Common myeloid progenitor, CD34-positive (primary cell): ENCODE data around the gene IL17RB.

Experiments used
- CTCF ChIA-PET: fragments of 350-600 bp; sonication (Branson Sonifier 250); formaldehyde crosslinking; loops from one replicate; lab custom pipeline; 2021; ENCODE audit warnings: antibody characterized with exemption; lab: Charles Lee
- POLR2A ChIA-PET: fragments of 350-600 bp; sonication (Branson Sonifier 250); formaldehyde crosslinking; loops from one replicate; lab custom pipeline; 2021; ENCODE audit warnings: antibody characterized with exemption; lab: Charles Lee
- DNase-seq, 3 donors: peaks; one replicate each; pipeline versions ENCODE4 v3.0.0 to v3.0.0-alpha.2; 2013
- H3K27ac ChIP-seq, 2 experiments: 1 replicate in 1 of 2; 2 replicates in 1 of 2; pipeline ENCODE4 v1.7.0; 2013; ENCODE audit warnings: inconsistent platforms in 2 of 2, low read length in 2 of 2, mild to moderate bottlenecking in 2 of 2, low read depth in 1 of 2, moderate library complexity in 1 of 2; ENCODE audit not compliant: severe bottlenecking in 2 of 2, insufficient read depth in 1 of 2, poor library complexity in 1 of 2
- H3K27me3 ChIP-seq, 5 experiments: replicated peaks in 2 of 5; 1 replicate in 3 of 5; 2 replicates in 2 of 5; pipeline versions ENCODE4 v1.6.1 to v1.7.0; 2013; ENCODE audit warnings: low read length in 4 of 5, mild to moderate bottlenecking in 2 of 5, moderate library complexity in 2 of 5, inconsistent platforms in 1 of 5; ENCODE audit not compliant: insufficient read depth in 5 of 5, control insufficient read depth in 4 of 5
- H3K36me3 ChIP-seq, 4 experiments: 1 replicate in 2 of 4; 2 replicates in 2 of 4; pipeline versions ENCODE4 v1.6.1 to v1.7.0; 2013; ENCODE audit warnings: low read length in 3 of 4, control low read depth in 1 of 4, mild to moderate bottlenecking in 1 of 4; ENCODE audit not compliant: control insufficient read depth in 4 of 4, insufficient read depth in 4 of 4
- H3K4me1 ChIP-seq, 4 experiments: 1 replicate in 3 of 4; 2 replicates in 1 of 4; pipeline versions ENCODE4 v1.6.1 to v1.7.1; 2013; ENCODE audit warnings: low read length in 3 of 4, mild to moderate bottlenecking in 3 of 4, control low read depth in 1 of 4, inconsistent platforms in 1 of 4, moderate library complexity in 1 of 4; ENCODE audit not compliant: control insufficient read depth in 4 of 4, insufficient read depth in 4 of 4; ENCODE audit errors: control extremely low read depth in 1 of 4
- H3K4me3 ChIP-seq, 7 experiments: 1 replicate in 4 of 7; 2 replicates in 3 of 7; pipeline versions ENCODE4 v1.5.1 to v1.7.0; 2013; ENCODE audit warnings: mild to moderate bottlenecking in 7 of 7, low read length in 6 of 7, moderate library complexity in 6 of 7, inconsistent platforms in 2 of 7, low read depth in 2 of 7, control low read depth in 1 of 7; ENCODE audit not compliant: insufficient read depth in 4 of 7, control insufficient read depth in 1 of 7; ENCODE audit errors: extremely low read depth in 1 of 7
- H3K9me3 ChIP-seq, 5 experiments: 1 replicate in 4 of 5; 2 replicates in 1 of 5; pipeline versions ENCODE4 v1.6.1 to v1.7.1; 2013; ENCODE audit warnings: low read length in 4 of 5, mild to moderate bottlenecking in 2 of 5, inconsistent platforms in 1 of 5, low read depth in 1 of 5, moderate library complexity in 1 of 5; ENCODE audit not compliant: control insufficient read depth in 4 of 5, insufficient read depth in 2 of 5; ENCODE audit errors: control extremely low read depth in 1 of 5
- WGBS: methylation state at CpG from one replicate; pipeline ENCODE4 v1.1.5; 2013; ENCODE audit not compliant: insufficient coverage; 5-methylcytosine and 5-hydroxymethylcytosine counted together

IL17RB gene

DNA sequence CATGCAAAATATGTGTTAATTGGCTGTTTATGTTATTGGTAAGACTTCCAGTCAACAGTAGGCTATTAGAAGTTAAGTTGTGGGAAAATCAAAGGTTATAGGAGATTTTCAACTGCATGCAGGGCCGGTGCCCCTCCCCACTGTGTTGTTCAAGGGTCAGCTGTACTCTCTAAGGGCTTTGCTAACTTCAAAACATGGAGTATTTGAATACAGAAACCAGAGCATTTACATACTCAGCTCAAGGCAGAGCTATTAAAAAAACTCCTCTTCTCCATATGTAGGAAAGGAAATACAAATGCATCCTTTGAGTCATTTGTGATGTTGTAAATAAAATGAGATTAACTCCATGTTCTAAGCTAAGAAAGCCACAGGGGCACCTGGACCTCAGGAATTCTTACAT is 16.8 kb downstream of the IL17RB start:
- no peaks in the 10 kb centered on the region for H3K27me3 ChIP-seq
- no peak for DNase-seq
- peaks cover 0 to 5% (median 0%) of the 10 kb centered on the region in 5 experiments for H3K9me3 ChIP-seq
- ChIA-PET POLR2A (no interaction called here), CTCF (no interaction called here)
- no peak overlapping the region for H3K27ac ChIP-seq
- peaks cover 22 to 67% (median 45%) of the 10 kb centered on the region in 4 experiments for H3K36me3 ChIP-seq
- no peaks in the 10 kb centered on the region for H3K4me1 ChIP-seq
- 100% methylated on average over 1 of the region's 1 CpG for WGBS
- no peak overlapping the region for H3K4me3 ChIP-seq

DNA sequence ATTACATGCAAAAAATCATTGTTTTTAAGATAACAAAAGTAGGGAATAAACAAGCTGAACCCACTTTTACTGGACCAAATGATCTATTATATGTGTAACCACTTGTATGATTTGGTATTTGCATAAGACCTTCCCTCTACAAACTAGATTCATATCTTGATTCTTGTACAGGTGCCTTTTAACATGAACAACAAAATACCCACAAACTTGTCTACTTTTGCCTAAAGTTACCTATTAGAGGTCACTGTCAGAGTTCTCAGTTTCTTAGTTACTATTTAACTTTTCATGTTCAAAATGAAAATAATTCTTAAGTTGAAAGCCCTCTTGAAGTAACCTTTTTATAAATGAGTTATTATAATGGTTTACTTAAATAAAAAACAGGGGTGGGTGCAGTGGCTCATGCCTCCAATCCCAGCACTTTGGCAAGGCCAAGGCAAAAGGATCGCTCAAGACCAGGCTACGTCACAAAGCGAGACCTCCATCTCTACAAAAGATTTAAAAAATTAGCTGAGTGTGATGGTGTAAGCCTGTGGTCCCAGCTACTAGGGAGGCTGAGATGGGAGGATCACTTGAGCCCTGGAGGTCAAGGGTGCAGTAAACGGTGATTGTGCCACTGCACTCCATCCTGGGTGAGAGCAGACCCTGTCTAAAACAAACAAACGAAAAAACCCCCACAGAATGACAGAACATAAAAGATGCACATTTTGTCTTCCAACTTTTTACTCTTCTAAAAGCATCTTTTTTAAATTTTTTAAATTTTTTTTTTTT is 19.5 kb downstream of the IL17RB start:
- H3K9me3 ChIP-seq: peaks cover 0 to 5% (median 0%) of the 10 kb centered on the region in 5 experiments
- H3K4me3 ChIP-seq: no peak overlapping the region
- ChIA-PET POLR2A (interaction anchor here (0.6 kb wide), 1 partner anchor 15 kb away, joined by 3 read pairs; no protein-coding TSS in a partner anchor), CTCF (no interaction called here)
- H3K4me1 ChIP-seq: no peaks in the 10 kb centered on the region
- no peaks in the 10 kb centered on the region for H3K27me3 ChIP-seq
- no peak overlapping the region for H3K27ac ChIP-seq
- 82% methylated on average over 2 of the region's 5 CpGs for WGBS
- peaks cover 30 to 82% (median 59%) of the 10 kb centered on the region in 4 experiments for H3K36me3 ChIP-seq
- no peak for DNase-seq

DNA sequence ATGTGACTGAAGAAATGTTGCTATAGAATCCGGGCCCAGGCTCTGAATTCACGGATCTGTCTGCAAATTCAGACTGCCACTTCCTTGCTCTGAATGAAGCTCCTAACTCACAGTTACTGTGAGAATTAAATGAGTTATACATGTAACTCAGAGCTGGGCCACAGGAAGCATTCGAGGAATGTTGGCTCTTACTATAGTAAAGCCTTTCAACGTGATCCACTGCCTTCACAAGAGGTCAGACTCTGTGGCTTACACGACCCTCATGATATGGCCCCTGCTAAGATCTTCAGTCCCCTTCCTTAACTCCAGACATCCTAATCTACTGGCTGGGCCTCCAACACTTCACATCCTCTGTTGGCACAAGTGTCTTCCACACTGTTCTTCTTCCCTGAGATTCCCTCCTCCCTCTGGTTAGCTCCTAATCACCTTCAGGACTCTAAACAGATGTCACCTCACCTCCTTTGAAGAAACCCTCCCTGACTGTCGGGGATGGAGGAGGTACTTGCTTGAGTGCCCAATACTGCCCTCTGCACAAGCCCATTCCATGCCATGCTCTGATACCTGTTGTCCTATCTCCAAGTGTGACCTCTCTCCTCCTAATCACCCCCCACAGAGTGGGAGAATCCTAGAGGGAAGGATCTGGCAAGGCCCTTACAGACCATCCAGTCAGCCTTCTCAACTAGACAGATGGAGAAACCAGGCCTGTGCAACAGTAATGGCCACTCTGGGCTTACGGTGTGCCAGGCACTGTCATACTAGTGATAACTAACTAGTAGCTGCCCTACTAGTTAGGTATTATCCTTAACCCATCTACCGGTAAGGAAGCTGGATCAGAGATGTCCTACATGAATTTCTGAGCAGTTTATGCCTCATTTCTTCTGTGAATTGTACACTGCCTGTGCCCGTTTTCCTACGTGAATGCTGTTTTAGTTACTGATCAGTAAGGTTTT is 34.3 kb downstream of the IL17RB start:
- Histone ChIP-seq H3K27me3 (no peaks in the 10 kb centered on the region), H3K9me3 (no peaks in the 10 kb centered on the region), H3K27ac (peak overlapping the region in 1 of 2 experiments; percentile 85), H3K4me1 (peaks cover 7 to 15% (median 12%) of the 10 kb centered on the region in 4 experiments), H3K4me3 (peak overlapping the region in 6 of 7 experiments; percentile 86 to 95 (median 88)), H3K36me3 (peaks cover 12 to 62% (median 33%) of the 10 kb centered on the region in 4 experiments)
- CTCF ChIA-PET: interaction anchor here (1.0 to 1.6 kb wide), 4 partner anchors 9 to 57 kb away, joined by 3 to 5 read pairs (median 4); partner anchors contain the start of gene SELENOK
- DNase-seq: no peak
- 95% methylated on average over 8 of the region's 10 CpGs for WGBS
- POLR2A ChIA-PET: interaction anchor here (0.8 to 3.3 kb wide), 2 partner anchors 11 to 14 kb away, joined by 3 to 12 read pairs; partner anchors contain the start of gene SELENOK

DNA sequence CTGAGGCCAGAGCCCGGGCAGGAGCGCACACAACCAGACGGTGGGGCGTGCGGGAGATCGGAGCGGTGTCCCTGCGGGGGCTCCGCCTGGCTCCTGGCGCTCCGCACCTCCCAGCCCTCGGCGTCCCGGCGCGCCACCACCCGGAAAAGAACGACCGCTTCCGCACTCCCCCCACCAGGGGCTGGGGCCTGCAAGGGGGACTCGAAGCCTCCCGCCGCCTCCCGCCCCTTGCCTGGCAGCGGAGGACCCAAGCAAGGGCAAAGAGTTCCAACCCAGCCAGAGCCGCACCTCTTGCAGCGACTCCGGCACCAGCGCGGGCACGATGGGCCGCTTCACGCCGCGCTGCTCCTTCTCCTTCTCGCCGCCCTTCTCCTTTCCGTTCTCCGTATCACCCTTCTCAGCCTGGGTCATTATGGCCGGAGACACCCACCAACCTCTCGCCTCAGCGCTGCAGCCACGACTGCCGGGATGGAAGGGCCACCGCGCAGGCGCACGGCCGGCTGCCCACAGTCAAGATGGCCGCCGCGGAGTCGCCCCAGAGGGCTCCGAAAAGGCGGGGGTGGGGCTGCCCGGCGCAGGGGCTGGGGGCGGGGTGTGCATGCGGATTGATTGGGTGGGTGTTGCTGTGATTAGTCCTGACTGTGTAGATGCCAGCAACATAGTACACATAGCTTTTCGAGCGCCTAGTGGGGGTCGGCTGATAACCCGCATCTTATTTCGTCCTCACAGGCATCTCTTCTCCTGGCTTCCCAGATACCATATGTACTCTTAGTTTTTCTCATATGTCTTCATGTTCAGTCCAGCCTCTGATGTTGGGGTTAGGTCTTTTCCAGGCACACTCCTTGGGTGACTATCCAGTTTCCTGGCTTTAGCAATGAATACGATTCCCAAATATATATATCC is 35.6 kb downstream of the IL17RB start, which contains the start of gene ACTR8:
Gene ACTR8 (minus strand): TSS at position 462 of the 903 bp plus-strand sequence. CDS start 51 bp downstream, at position 411.
- Histone ChIP-seq H3K27me3 (no peaks in the 10 kb centered on the region), H3K27ac (peak within 1 kb of the TSS; percentile 70 to 85), H3K4me3 (peak within 1 kb of the TSS; percentile 78 to 95 (median 87)), H3K4me1 (peaks cover 7 to 15% (median 12%) of the 10 kb centered on the region in 4 experiments), H3K36me3 (peaks cover 9 to 56% (median 29%) of the 10 kb centered on the region in 4 experiments), H3K9me3 (no peaks in the 10 kb centered on the region)
- CTCF ChIA-PET: interaction anchor here (1.0 to 1.2 kb wide), 2 partner anchors 8 to 10 kb away, joined by 3 to 5 read pairs; no protein-coding TSS in a partner anchor
- 3% methylated on average over 39 of the region's 65 CpGs for WGBS
- POLR2A ChIA-PET: interaction anchor here (3.3 kb wide), 1 partner anchor 10 kb away, joined by 12 read pairs; the partner anchor contains the start of gene SELENOK
- peak; percentile 87 to 95 (median 93) for DNase-seq

DNA sequence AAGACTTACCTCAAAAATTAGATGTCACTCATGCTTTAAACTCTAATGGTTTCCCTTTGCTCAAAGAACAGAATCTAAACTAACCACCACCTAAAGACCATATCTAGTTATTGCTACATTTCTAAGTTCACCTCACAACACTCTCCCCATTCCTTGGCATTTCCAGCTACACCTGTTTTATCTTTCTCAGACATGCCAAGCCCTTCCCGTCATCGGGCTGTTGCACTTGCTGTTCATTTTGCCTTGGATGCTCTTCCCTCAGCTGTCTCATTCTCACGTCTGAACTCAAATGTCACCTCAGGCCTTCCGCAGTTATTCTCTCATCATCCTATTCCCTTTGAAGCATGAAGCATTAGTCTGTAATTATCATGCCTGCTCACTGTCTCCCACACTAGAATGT is 36.6 kb downstream of the IL17RB start:
- WGBS: 95% methylated on average over 4 of the region's 4 CpGs
- ChIA-PET POLR2A (no interaction called here), CTCF (no interaction called here)
- DNase-seq: no peak
- Histone ChIP-seq H3K27ac (no peak overlapping the region), H3K4me3 (no peak overlapping the region), H3K4me1 (peaks cover 7 to 15% (median 12%) of the 10 kb centered on the region in 4 experiments), H3K36me3 (peaks cover 8 to 52% (median 28%) of the 10 kb centered on the region in 4 experiments), H3K27me3 (no peaks in the 10 kb centered on the region), H3K9me3 (no peaks in the 10 kb centered on the region)

DNA sequence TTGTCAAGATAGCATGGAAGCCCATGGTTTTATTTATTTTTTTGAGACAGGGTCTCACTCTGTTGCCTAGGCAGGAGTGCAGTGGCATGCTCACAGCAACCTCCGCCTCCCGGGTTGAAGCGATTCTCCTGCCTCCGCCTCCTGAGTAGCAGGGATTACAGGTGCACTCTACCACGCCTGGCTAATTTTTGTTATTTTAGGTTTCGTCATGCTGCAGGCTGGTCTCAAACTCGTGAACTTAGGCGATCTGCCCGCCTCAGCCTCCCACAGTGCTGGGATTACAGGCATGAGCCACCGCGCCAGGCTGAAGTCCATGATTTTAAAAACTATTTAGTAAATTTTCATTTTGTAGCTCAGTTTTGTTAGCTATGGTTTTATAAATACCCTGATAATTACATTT is 38.3 kb downstream of the IL17RB start:
- no peak overlapping the region for H3K27ac ChIP-seq
- peaks cover 6 to 37% (median 23%) of the 10 kb centered on the region in 4 experiments for H3K36me3 ChIP-seq
- H3K4me1 ChIP-seq: peaks cover 7 to 15% (median 12%) of the 10 kb centered on the region in 4 experiments
- H3K4me3 ChIP-seq: no peak overlapping the region
- POLR2A ChIA-PET: no interaction called here
- H3K27me3 ChIP-seq: no peaks in the 10 kb centered on the region
- DNase-seq: no peak
- no peaks in the 10 kb centered on the region for H3K9me3 ChIP-seq
- over 99% methylated on average over 9 of the region's 11 CpGs for WGBS
- CTCF ChIA-PET: no interaction called here
